Measurements from ENCODE around the gene RRM1.

DNA sequence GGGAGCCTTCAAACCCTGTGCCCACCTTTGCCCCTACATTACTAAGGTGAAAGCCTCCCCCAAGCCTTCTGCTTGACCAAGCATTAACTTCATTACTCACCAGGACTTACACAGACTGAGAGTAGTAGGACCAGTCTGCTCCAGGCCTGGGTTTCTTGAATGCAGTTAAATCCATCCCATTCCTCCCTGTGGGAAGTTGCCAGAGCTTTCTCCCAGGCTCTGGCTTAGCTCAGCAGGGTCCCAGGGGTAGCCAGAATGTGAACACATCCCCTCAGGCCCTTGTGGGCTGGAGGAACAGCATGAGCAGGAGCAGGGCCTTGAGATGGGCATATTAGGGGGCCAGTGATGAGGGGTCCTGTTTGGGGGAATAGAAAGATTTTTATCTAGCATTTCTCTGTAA, 59.9 kb downstream of the RRM1 start:
- TF ChIP-seq EZH2 (IDR thresholded peaks at IDR 0.05) (no peak), POLR2AphosphoS5 (IDR thresholded peaks at IDR 0.05; ENCODE audit: borderline replicate concordance, low read depth, low read length) (no peak), FOXP2 (optimal IDR thresholded peaks at IDR 0.05; ENCODE audit: control extremely low read depth, extremely low read length, insufficient read depth) (no peak)

Data from SK-N-MC (cell line).